Fibroblast of lung (primary cell): ENCODE results near the gene ITPR2. TPM values are rescaled to one million over a fixed set of nuclear protein-coding genes. Genes with fewer than 3 reads are reported as not detected.

Experiments used
- DNase-seq, 2 donors: peaks; one replicate each; pipeline versions ENCODE4 v3.0.0 to v3.0.0-alpha.2; 2010; ENCODE audit warnings: low read depth in 2 of 2
- H2AFZ ChIP-seq: 2 replicates; pipeline ENCODE4 v1.5.1; 2012; ENCODE audit warnings: low read length, control low read depth, inconsistent platforms
- H3K27ac ChIP-seq: 2 replicates; pipeline ENCODE4 v1.5.1; 2011; ENCODE audit warnings: low read length, control low read depth; ENCODE audit not compliant: insufficient read depth
- H3K27me3 ChIP-seq: 2 replicates; pipeline ENCODE4 v1.5.1; 2011; ENCODE audit warnings: mild to moderate bottlenecking, low read length; ENCODE audit not compliant: control insufficient read depth, insufficient read depth
- H3K36me3 ChIP-seq: 2 replicates; pipeline ENCODE4 v1.5.1; 2011; ENCODE audit warnings: low read length; ENCODE audit not compliant: control insufficient read depth, insufficient read depth
- H3K4me1 ChIP-seq: 2 replicates; pipeline ENCODE4 v1.5.1; 2011; ENCODE audit warnings: low read length; ENCODE audit not compliant: control insufficient read depth, insufficient read depth; ENCODE audit errors: extremely low read depth
- H3K4me2 ChIP-seq: 2 replicates; pipeline ENCODE4 v1.5.1; 2011; ENCODE audit warnings: low read length, control low read depth; ENCODE audit not compliant: insufficient read depth; ENCODE audit errors: extremely low read depth
- H3K4me3 ChIP-seq, 4 experiments: fragments of 200-600 bp in 1 of 4; sonication (generic) in 1 of 4; replicated peaks in 1 of 4; 2 replicates each; pipeline ENCODE4 v1.5.1; 2011 to 2016; ENCODE audit warnings: low read length in 4 of 4, low read depth in 3 of 4, mild to moderate bottlenecking in 3 of 4, control low read depth in 2 of 4, inconsistent platforms in 1 of 4, mixed read lengths in 1 of 4; ENCODE audit not compliant: insufficient read depth in 1 of 4; ENCODE audit errors: control extremely low read depth in 1 of 4
- H3K79me2 ChIP-seq: 2 replicates; pipeline ENCODE4 v1.5.1; 2012; ENCODE audit warnings: mild to moderate bottlenecking, low read length, inconsistent platforms; ENCODE audit not compliant: control insufficient read depth, insufficient read depth
- H3K9ac ChIP-seq: 2 replicates; pipeline ENCODE4 v1.5.1; 2011; ENCODE audit warnings: mild to moderate bottlenecking, low read length, control low read depth; ENCODE audit not compliant: insufficient read depth
- H3K9me3 ChIP-seq: 2 replicates; pipeline ENCODE4 v1.5.1; 2012; ENCODE audit warnings: low read depth, low read length; ENCODE audit not compliant: control insufficient read depth, insufficient read depth
- H4K20me1 ChIP-seq: 2 replicates; pipeline ENCODE4 v1.5.1; 2011; ENCODE audit warnings: low read length; ENCODE audit not compliant: control insufficient read depth, insufficient read depth; ENCODE audit errors: extremely low read depth
- CTCF ChIP-seq, 2 donors: IDR thresholded peaks in 1 of 2; conservative IDR thresholded peaks in 1 of 2; 1 replicate in 1 of 2; 2 replicates in 1 of 2; pipeline ENCODE4 v1.5.1; 2011 to 2012; ENCODE audit warnings: low read length in 2 of 2, control low read depth in 1 of 2, inconsistent platforms in 1 of 2, low read depth in 1 of 2, mild to moderate bottlenecking in 1 of 2
- EZH2 ChIP-seq: IDR thresholded peaks from 2 replicates; pipeline ENCODE4 v1.5.1; 2012; ENCODE audit warnings: low read length, control low read depth, mild to moderate bottlenecking; ENCODE audit errors: missing control alignments
- polyA plus RNA-seq, 2 donors: library from polyadenylated mRNA; depleted of rRNA in 1 of 2; stranded (reverse) in 1 of 2; unstranded in 1 of 2; fragments of >200 nt; gene quantifications; 2 replicates each; pipeline ENCODE4 v1.2.1, GENCODE V29; 2011 to 2012; ENCODE audit warnings: missing spikeins in 1 of 2
- total RNA-seq: library from RNA; depleted of rRNA; stranded (reverse); fragments of >200 nt; gene quantifications from 2 replicates; pipeline ENCODE4 v1.2.1, GENCODE V29; 2014

The ITPR2 gene
- total and polyA plus RNA-seq, 2 donors (not counting 1 experiment from before 2014, with no cell fraction given), result 5.1 to 24.6 TPM

GRCh38 chr12:26749781-26750180 lies 83.2 kb downstream of the ITPR2 start:
- TF ChIP-seq CTCF (conservative IDR thresholded peaks at IDR 0.05 in 1 of 2, IDR thresholded peaks at IDR 0.05 in 1 of 2; ENCODE audit: low read depth in 1 of 2, low read length in 2 of 2), result no peak
- TF ChIP-seq EZH2, result no peak
- no peak overlapping the region for H3K4me3 ChIP-seq
- H3K9ac ChIP-seq, result no peak overlapping the region
- H3K4me2 ChIP-seq, result no peak overlapping the region
- H3K4me1 ChIP-seq, result peaks cover 12% of the 10 kb centered on the region
- H3K27me3 ChIP-seq, result no peaks in the 10 kb centered on the region
- no peak for DNase-seq
- no peaks in the 10 kb centered on the region for H4K20me1 ChIP-seq
- H3K36me3 ChIP-seq, result no peaks in the 10 kb centered on the region
- H3K9me3 ChIP-seq, result no peaks in the 10 kb centered on the region
- no peak overlapping the region for H2AFZ ChIP-seq
- no peak overlapping the region for H3K27ac ChIP-seq
- no peaks in the 10 kb centered on the region for H3K79me2 ChIP-seq

GRCh38 chr12:26748741-26749431 lies 84.1 kb downstream of the ITPR2 start:
- Histone ChIP-seq H4K20me1 (no peaks in the 10 kb centered on the region), H3K27me3 (no peaks in the 10 kb centered on the region), H3K4me3 (no peak overlapping the region), H3K36me3 (no peaks in the 10 kb centered on the region), H3K4me2 (no peak overlapping the region), H3K4me1 (peaks cover 12% of the 10 kb centered on the region), H3K9me3 (no peaks in the 10 kb centered on the region), H3K27ac (no peak overlapping the region), H3K79me2 (no peaks in the 10 kb centered on the region), H3K9ac (no peak overlapping the region), H2AFZ (no peak overlapping the region)
- peak; percentile 60 to 82 for DNase-seq
- TF ChIP-seq CTCF (conservative IDR thresholded peaks at IDR 0.05 in 1 of 2, IDR thresholded peaks at IDR 0.05 in 1 of 2; ENCODE audit: low read depth in 1 of 2, low read length in 2 of 2) (no peak), EZH2 (no peak)

- no peak overlapping the region for H3K4me2 ChIP-seq
Measured at GRCh38 chr12:26748412-26748740, 84.6 kb downstream of the ITPR2 start.

More at GRCh38 chr12:26748412-26748740, 84.6 kb downstream of the ITPR2 start:
- TF ChIP-seq EZH2 (no peak), CTCF (conservative IDR thresholded peaks at IDR 0.05 in 1 of 2, IDR thresholded peaks at IDR 0.05 in 1 of 2; ENCODE audit: low read depth in 1 of 2, low read length in 2 of 2) (no peak)
- Histone ChIP-seq H2AFZ (no peak overlapping the region), H3K79me2 (no peaks in the 10 kb centered on the region), H3K4me1 (peaks cover 12% of the 10 kb centered on the region), H4K20me1 (no peaks in the 10 kb centered on the region), H3K4me3 (no peak overlapping the region), H3K27ac (no peak overlapping the region), H3K9ac (no peak overlapping the region), H3K36me3 (no peaks in the 10 kb centered on the region), H3K9me3 (no peaks in the 10 kb centered on the region), H3K27me3 (no peaks in the 10 kb centered on the region)
- DNase-seq, result no peak
